ENCODE data around the gene CTBP2. TPM values are rescaled to one million over a fixed set of nuclear protein-coding genes. Genes with fewer than 3 reads are reported as not detected.

Gene CTBP2
- total RNA-seq, 4 donors from 2014 or later: 74.8 to 103 (median 79.2) TPM

DNA sequence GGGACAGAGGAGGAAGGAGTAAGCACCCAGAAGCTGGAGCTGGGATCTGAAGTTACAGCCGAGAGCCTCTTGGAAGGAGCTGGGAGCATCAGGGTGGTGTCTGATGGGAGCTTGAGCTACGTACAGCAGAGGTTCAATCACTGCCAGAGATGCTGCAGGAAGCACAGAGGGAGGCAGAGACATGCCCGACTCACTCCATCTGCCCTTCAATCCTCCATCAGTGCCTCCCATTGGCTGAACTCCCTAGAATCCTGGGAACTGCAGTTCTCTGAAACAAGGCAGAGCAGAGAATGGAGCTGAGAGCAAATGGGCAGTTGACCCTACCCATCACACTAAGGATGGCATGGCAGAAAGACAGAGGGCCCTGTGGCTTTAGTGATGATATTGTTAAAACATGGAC lies 40.0 kb upstream of the CTBP2 start:
- 71% methylated on average over 1 of the region's 3 CpGs; no CpG with 5 or more reads in 1 of the 2 donors for WGBS, 2 donors (ENCODE audit: low coverage in 1 of 2)
- Histone ChIP-seq H3K4me1 (no peaks in the 10 kb centered on the region), H3K27me3 (no peaks in the 10 kb centered on the region), H3K36me3 (no peaks in the 10 kb centered on the region), H3K4me3 (no peak overlapping the region), H3K9me3 (no peaks in the 10 kb centered on the region), H3K27ac (no peak overlapping the region)
- no peak for ATAC-seq
- TF ChIP-seq POLR2A (IDR thresholded peaks at IDR 0.05): no peak
- no peak for TF ChIP-seq EP300 (IDR thresholded peaks at IDR 0.05)
- TF ChIP-seq POLR2AphosphoS5 (IDR thresholded peaks at IDR 0.05): no peak

DNA sequence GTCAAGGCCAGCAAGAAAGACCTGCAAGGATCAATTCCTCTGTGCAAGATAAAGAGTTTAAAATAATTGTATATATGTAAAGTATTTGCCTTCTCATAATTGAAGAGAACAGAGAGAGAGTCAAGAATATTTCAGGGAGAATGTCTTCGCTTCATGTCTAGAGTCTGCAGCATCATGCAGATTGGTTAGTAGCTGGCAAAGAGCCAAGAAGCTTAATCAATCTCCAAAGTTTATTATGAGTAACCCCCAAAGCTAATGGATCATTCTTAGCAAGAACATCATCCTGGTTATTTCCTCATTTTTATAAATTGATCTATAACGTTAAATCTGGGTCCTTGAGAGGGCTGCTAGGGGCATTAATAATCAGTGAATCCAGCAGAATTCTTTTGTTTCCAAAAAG lies 38.9 kb upstream of the CTBP2 start:
- H3K4me3 ChIP-seq: no peak overlapping the region
- no peak for ATAC-seq
- H3K27ac ChIP-seq: no peak overlapping the region
- no peaks in the 10 kb centered on the region for H3K4me1 ChIP-seq
- 58 to 72% methylated on average over 2 of the region's 2 CpGs for WGBS, 2 donors (ENCODE audit: low coverage in 1 of 2)
- no peaks in the 10 kb centered on the region for H3K27me3 ChIP-seq
- H3K9me3 ChIP-seq: no peaks in the 10 kb centered on the region
- no peak for TF ChIP-seq POLR2AphosphoS5 (IDR thresholded peaks at IDR 0.05)
- TF ChIP-seq EP300 (IDR thresholded peaks at IDR 0.05): no peak
- no peak for TF ChIP-seq POLR2A (IDR thresholded peaks at IDR 0.05)
- TF ChIP-seq, protein P1, sequence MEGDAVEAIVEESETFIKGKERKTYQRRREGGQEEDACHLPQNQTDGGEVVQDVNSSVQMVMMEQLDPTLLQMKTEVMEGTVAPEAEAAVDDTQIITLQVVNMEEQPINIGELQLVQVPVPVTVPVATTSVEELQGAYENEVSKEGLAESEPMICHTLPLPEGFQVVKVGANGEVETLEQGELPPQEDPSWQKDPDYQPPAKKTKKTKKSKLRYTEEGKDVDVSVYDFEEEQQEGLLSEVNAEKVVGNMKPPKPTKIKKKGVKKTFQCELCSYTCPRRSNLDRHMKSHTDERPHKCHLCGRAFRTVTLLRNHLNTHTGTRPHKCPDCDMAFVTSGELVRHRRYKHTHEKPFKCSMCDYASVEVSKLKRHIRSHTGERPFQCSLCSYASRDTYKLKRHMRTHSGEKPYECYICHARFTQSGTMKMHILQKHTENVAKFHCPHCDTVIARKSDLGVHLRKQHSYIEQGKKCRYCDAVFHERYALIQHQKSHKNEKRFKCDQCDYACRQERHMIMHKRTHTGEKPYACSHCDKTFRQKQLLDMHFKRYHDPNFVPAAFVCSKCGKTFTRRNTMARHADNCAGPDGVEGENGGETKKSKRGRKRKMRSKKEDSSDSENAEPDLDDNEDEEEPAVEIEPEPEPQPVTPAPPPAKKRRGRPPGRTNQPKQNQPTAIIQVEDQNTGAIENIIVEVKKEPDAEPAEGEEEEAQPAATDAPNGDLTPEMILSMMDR (IDR thresholded peaks at IDR 0.05): no peak
- no peaks in the 10 kb centered on the region for H3K36me3 ChIP-seq

DNA sequence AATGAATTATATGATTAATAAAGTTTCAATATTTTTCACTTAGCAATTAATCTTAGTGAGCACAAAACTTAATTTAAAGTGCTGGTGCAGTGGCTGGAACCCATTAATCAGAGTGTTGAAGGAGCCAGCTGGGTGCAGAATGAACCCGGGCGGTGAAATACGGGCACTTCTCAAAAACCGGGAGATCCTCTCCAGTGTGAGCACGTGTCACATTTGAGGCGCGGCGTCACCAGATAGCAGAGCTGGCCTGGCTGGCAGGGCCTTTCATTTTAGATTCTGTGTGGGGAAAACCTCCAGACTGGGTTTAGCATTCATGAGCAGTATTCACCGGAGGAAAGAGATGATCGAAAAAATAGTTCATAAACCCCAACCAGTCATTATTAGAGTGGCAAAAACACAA lies 34.5 kb upstream of the CTBP2 start:
- Histone ChIP-seq H3K27me3 (no peaks in the 10 kb centered on the region), H3K27ac (no peak overlapping the region), H3K4me3 (no peak overlapping the region), H3K36me3 (no peaks in the 10 kb centered on the region), H3K4me1 (no peaks in the 10 kb centered on the region), H3K9me3 (no peaks in the 10 kb centered on the region)
- no peak for TF ChIP-seq POLR2AphosphoS5 (IDR thresholded peaks at IDR 0.05)
- TF ChIP-seq EP300 (IDR thresholded peaks at IDR 0.05): no peak
- no peak for TF ChIP-seq POLR2A (IDR thresholded peaks at IDR 0.05)
- TF ChIP-seq, protein P1 (IDR thresholded peaks at IDR 0.05): no peak
- 82 to 92% methylated on average over 8 to 10 of the region's 10 CpGs for WGBS, 2 donors (ENCODE audit: low coverage in 1 of 2)
- ATAC-seq: no peak

DNA sequence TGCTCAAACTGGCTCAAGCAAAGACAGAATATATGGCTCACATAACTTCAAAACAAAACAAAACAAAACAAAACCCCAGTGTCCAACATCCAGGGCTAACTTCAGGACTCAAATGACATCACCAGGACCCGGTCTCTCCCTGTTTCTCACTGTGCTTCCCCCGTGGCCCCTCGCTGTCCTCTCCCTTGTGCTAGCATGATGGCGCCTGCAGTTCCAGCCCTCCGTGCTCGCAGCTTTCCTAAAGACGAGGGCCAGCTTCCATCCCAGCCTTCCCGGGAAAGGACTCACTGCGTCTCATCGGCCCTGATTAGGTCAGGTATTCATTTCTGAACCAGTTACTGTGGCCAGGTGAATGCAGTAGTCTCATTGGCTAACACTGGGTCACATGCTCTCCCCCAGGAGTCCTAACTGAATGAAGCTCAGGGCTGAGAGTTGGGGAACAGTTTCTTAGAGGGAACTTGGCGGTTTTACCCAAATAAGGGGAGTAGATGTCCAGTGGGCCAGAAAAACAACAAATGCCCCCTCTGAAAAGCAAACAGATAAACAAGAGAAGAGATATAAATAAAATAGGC lies 33.0 kb upstream of the CTBP2 start:
- no peak for TF ChIP-seq POLR2A (IDR thresholded peaks at IDR 0.05)
- TF ChIP-seq, protein P1 (IDR thresholded peaks at IDR 0.05): no peak
- TF ChIP-seq POLR2AphosphoS5 (IDR thresholded peaks at IDR 0.05): no peak
- TF ChIP-seq EP300 (IDR thresholded peaks at IDR 0.05): no peak
- no peak for ATAC-seq
- no peak overlapping the region for H3K27ac ChIP-seq
- no peaks in the 10 kb centered on the region for H3K9me3 ChIP-seq
- no peaks in the 10 kb centered on the region for H3K4me1 ChIP-seq
- WGBS, 2 donors (ENCODE audit: low coverage in 1 of 2): 94% methylated on average over 7 of the region's 11 CpGs; no CpG with 5 or more reads in 1 of the 2 donors
- no peaks in the 10 kb centered on the region for H3K36me3 ChIP-seq
- H3K4me3 ChIP-seq: no peak overlapping the region
- H3K27me3 ChIP-seq: no peaks in the 10 kb centered on the region

DNA sequence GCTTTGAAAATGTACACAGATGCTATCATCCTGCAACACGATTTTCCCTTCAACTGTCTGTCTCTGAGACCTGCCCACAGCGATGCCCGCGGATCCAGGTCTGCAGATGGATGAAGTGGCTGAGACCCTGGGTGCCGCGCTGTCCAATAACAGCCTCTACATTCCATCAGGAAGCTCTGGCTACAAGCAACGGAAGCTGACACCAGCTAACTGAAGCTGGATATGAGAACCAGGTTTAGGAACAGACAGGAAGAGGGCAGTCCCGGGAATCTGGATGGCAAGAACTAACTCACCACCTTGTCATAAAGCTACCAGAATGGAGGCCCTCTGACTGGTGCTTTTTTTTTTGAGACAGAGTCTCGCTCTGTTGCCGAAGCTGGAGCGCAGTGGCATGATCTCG lies 32.3 kb upstream of the CTBP2 start:
- TF ChIP-seq EP300 (IDR thresholded peaks at IDR 0.05): no peak
- TF ChIP-seq POLR2A (IDR thresholded peaks at IDR 0.05): no peak
- TF ChIP-seq, protein P1 (IDR thresholded peaks at IDR 0.05): no peak
- no peak for TF ChIP-seq POLR2AphosphoS5 (IDR thresholded peaks at IDR 0.05)
- no peaks in the 10 kb centered on the region for H3K27me3 ChIP-seq
- no peaks in the 10 kb centered on the region for H3K4me1 ChIP-seq
- ATAC-seq: no peak
- no peak overlapping the region for H3K4me3 ChIP-seq
- H3K9me3 ChIP-seq: no peaks in the 10 kb centered on the region
- H3K27ac ChIP-seq: no peak overlapping the region
- H3K36me3 ChIP-seq: no peaks in the 10 kb centered on the region
- 62% methylated on average over 4 of the region's 12 CpGs; no CpG with 5 or more reads in 1 of the 2 donors for WGBS, 2 donors (ENCODE audit: low coverage in 1 of 2)

All from gastroesophageal sphincter (tissue), 4 donors.